IMR-90 (cell line): ENCODE data around the gene PTPRN2. TPM values are rescaled to one million over a fixed set of nuclear protein-coding genes. Genes with fewer than 3 reads are reported as not detected.

Experiments used
- ATAC-seq: fragments of 200-7000 bp; cut with Tn5 transposase; 2 replicates; pipeline ENCODE4 v1.9.1; 2020; ENCODE audit warnings: low read depth, mild to moderate bottlenecking, moderate library complexity
- BruUV-seq: library from RNA; stranded (reverse); fragments of 400-500 nt; replicated peaks from 2 replicates; lab custom pipeline; 2021; lab: Mats Ljungman, UMichigan
- CTCF ChIA-PET: fragments of 300-600 bp; formaldehyde crosslinking; extraction: SDS; loops from one replicate; lab custom pipeline; 2021; ENCODE audit warnings: antibody characterized with exemption; lab: Yijun Ruan, JAX
- POLR2A ChIA-PET: fragments of 300-600 bp; sonication (Branson Sonifier 250); formaldehyde crosslinking; loops from one replicate; lab custom pipeline; 2022; ENCODE audit warnings: antibody characterized with exemption; ENCODE audit not compliant: unreplicated experiment; lab: Charles Lee
- DNase-seq: peaks from one replicate; pipeline ENCODE4 v3.0.0; 2013
- H2AFZ ChIP-seq: replicated peaks from 2 replicates; pipeline ENCODE3; 2013; ENCODE audit warnings: low read length, mild to moderate bottlenecking; ENCODE audit not compliant: poor library complexity
- H2AK5ac ChIP-seq: 2 replicates; pipeline ENCODE4 v1.6.1; 2013; ENCODE audit warnings: low read depth, low read length, inconsistent platforms
- H2AK9ac ChIP-seq: replicated peaks from 2 replicates; pipeline ENCODE3; 2013; ENCODE audit warnings: mild to moderate bottlenecking, low read depth, low read length, moderate library complexity; ENCODE audit not compliant: poor library complexity
- H2BK120ac ChIP-seq: 2 replicates; pipeline ENCODE4 v1.6.1; 2013; ENCODE audit warnings: low read depth, low read length, inconsistent platforms
- H2BK15ac ChIP-seq: 3 replicates; pipeline ENCODE4 v1.6.1; 2013; ENCODE audit warnings: low read depth, low read length, inconsistent platforms
- H2BK20ac ChIP-seq: 2 replicates; pipeline ENCODE4 v1.6.1; 2013; ENCODE audit warnings: low read depth, mild to moderate bottlenecking, inconsistent platforms, low read length, moderate library complexity
- H2BK5ac ChIP-seq: 2 replicates; pipeline ENCODE4 v1.6.1; 2013; ENCODE audit warnings: mild to moderate bottlenecking, low read depth, low read length, inconsistent platforms; ENCODE audit not compliant: poor library complexity, severe bottlenecking
- H3K14ac ChIP-seq: replicated peaks from 2 replicates; pipeline ENCODE4 v1.6.1; 2013; ENCODE audit warnings: low read depth, low read length, inconsistent platforms
- H3K18ac ChIP-seq: 2 replicates; pipeline ENCODE4 v1.6.1; 2013; ENCODE audit warnings: low read depth, low read length, control low read depth
- H3K23ac ChIP-seq: 2 replicates; pipeline ENCODE4 v1.6.1; 2013; ENCODE audit warnings: low read depth, low read length, inconsistent platforms
- H3K27ac ChIP-seq: 2 replicates; pipeline ENCODE4 v1.5.1; 2013; ENCODE audit warnings: mild to moderate bottlenecking, control low read depth, low read length; ENCODE audit not compliant: insufficient read depth
- H3K27me3 ChIP-seq: 2 replicates; pipeline ENCODE4 v1.6.1; 2013; ENCODE audit warnings: low read length; ENCODE audit not compliant: control insufficient read depth, insufficient read depth
- H3K36me3 ChIP-seq: 2 replicates; pipeline ENCODE4 v1.6.1; 2013; ENCODE audit warnings: low read length, mixed read lengths; ENCODE audit not compliant: control insufficient read depth, insufficient read depth
- H3K4ac ChIP-seq: 2 replicates; pipeline ENCODE4 v1.6.1; 2013; ENCODE audit warnings: low read depth, low read length, inconsistent platforms
- H3K4me1 ChIP-seq: 2 replicates; pipeline ENCODE4 v1.6.1; 2013; ENCODE audit warnings: low read length, mixed read lengths; ENCODE audit not compliant: control insufficient read depth, insufficient read depth
- H3K4me2 ChIP-seq: 2 replicates; pipeline ENCODE4 v1.6.1; 2013; ENCODE audit warnings: low read depth, mild to moderate bottlenecking, control low read depth, low read length, moderate library complexity
- H3K4me3 ChIP-seq: 2 replicates; pipeline ENCODE4 v1.5.1; 2013; ENCODE audit warnings: low read depth, mild to moderate bottlenecking, control low read depth, low read length, moderate library complexity; ENCODE audit not compliant: insufficient read depth
- H3K56ac ChIP-seq: 2 replicates; pipeline ENCODE4 v1.6.1; 2013; ENCODE audit warnings: low read length, inconsistent platforms; ENCODE audit not compliant: insufficient read depth; ENCODE audit errors: extremely low read depth
- H3K79me1 ChIP-seq, 2 experiments: 2 replicates each; pipeline ENCODE4 v1.6.1; 2013; ENCODE audit warnings: low read length in 2 of 2, inconsistent platforms in 1 of 2, low read depth in 1 of 2
- H3K9ac ChIP-seq: 2 replicates; pipeline ENCODE4 v1.6.1; 2013; ENCODE audit warnings: low read depth, low read length, control low read depth
- H3K9me1 ChIP-seq: 2 replicates; pipeline ENCODE4 v1.6.1; 2013; ENCODE audit warnings: low read length, inconsistent platforms; ENCODE audit not compliant: insufficient read depth
- H3K9me3 ChIP-seq: 2 replicates; pipeline ENCODE4 v1.6.1; 2013; ENCODE audit warnings: low read length; ENCODE audit not compliant: control insufficient read depth, insufficient read depth
- H4K20me1 ChIP-seq: 2 replicates; pipeline ENCODE4 v1.6.1; 2013; ENCODE audit warnings: low read length, inconsistent platforms; ENCODE audit not compliant: insufficient read depth
- H4K5ac ChIP-seq: 2 replicates; pipeline ENCODE4 v1.6.1; 2013; ENCODE audit warnings: mild to moderate bottlenecking, low read depth, low read length, control low read depth
- H4K8ac ChIP-seq, 2 experiments: 2 replicates each; pipeline ENCODE4 v1.6.1; 2013; ENCODE audit warnings: low read depth in 2 of 2, low read length in 2 of 2, control low read depth in 1 of 2, inconsistent platforms in 1 of 2
- H4K91ac ChIP-seq: 2 replicates; pipeline ENCODE4 v1.6.1; 2013; ENCODE audit warnings: low read depth, low read length, inconsistent platforms; ENCODE audit not compliant: insufficient read depth
- BHLHE40 ChIP-seq: fragments of 150-350 bp; IDR thresholded peaks from 2 replicates; pipeline ENCODE4 v1.6.1; 2016; ENCODE audit warnings: mild to moderate bottlenecking, low read depth, low read length
- CHD1 ChIP-seq: IDR thresholded peaks from 2 replicates; pipeline ENCODE4 v1.6.1; 2012; ENCODE audit warnings: low read depth, low read length, improper control_type of control experiment
- CTCF ChIP-seq: conservative IDR thresholded peaks from 2 replicates; pipeline ENCODE4 v1.5.1; 2012; ENCODE audit warnings: mild to moderate bottlenecking, low read depth, low read length, improper control_type of control experiment
- ELK1 ChIP-seq: fragments of 150-350 bp; IDR thresholded peaks from 2 replicates; pipeline ENCODE4 v1.6.1; 2016; ENCODE audit warnings: low read depth, mild to moderate bottlenecking, low read length, moderate library complexity, borderline replicate concordance
- FOS ChIP-seq: fragments of 150-350 bp; IDR thresholded peaks from 2 replicates; pipeline ENCODE4 v1.6.1; 2016; ENCODE audit warnings: low read depth, low read length
- MAZ ChIP-seq: IDR thresholded peaks from 2 replicates; pipeline ENCODE4 v1.6.1; 2012; ENCODE audit warnings: low read depth, mild to moderate bottlenecking, low read length, improper control_type of control experiment, moderate library complexity, borderline replicate concordance
- POLR2A ChIP-seq: IDR thresholded peaks from 2 replicates; pipeline ENCODE4 v1.6.1; 2012; ENCODE audit warnings: mild to moderate bottlenecking, low read depth, low read length
- RAD21 ChIP-seq: IDR thresholded peaks from 2 replicates; pipeline ENCODE4 v1.6.1; 2012; ENCODE audit warnings: low read length, improper control_type of control experiment
- RFX5 ChIP-seq: IDR thresholded peaks from 2 replicates; pipeline ENCODE4 v1.8.0; 2012; ENCODE audit warnings: low read depth, mild to moderate bottlenecking, low read length, moderate library complexity
- USF2 ChIP-seq: fragments of 150-350 bp; IDR thresholded peaks from 2 replicates; pipeline ENCODE4 v1.6.1; 2017; ENCODE audit warnings: mild to moderate bottlenecking, antibody characterized with exemption, low read length, low read depth
- WGBS, 2 experiments: methylation state at CpG; one replicate each; pipeline versions ENCODE4 v1.1.5 to v1.1.7; 2013; ENCODE audit warnings: missing lambda C conversion rate in 2 of 2; ENCODE audit not compliant: insufficient read length in 1 of 2; ENCODE audit errors: extremely low coverage in 2 of 2; 5-methylcytosine and 5-hydroxymethylcytosine counted together
- dilution Hi-C: fragments of 300-500 bp; cut with HindIII; formaldehyde crosslinking; loops from one replicate; pipeline ENCODE4 v1.14.3; 2018; ENCODE audit warnings: low sequenced_read_pairs; ENCODE audit not compliant: unreplicated experiment
- in situ Hi-C: fragments of 300-500 bp; cut with MboI; formaldehyde crosslinking; loops from 3 replicates; pipeline ENCODE4 v1.14.3; 2019; ENCODE audit warnings: low sequenced_read_pairs, inconsistent platforms, mixed read lengths
- intact Hi-C: fragments of 100-400 bp; cut with micrococcal nuclease; formaldehyde crosslinking; loops from 2 replicates; pipeline ENCODE4 v1.10.0; 2022
- polyA plus RNA-seq, 3 experiments: library from polyadenylated mRNA; depleted of rRNA; stranded (reverse); fragments of >200 nt; gene quantifications; 2 replicates each; pipeline ENCODE4 v1.2.3, GENCODE V29; 2012; ENCODE audit warnings: low replicate concordance in 1 of 3
- total RNA-seq: library from RNA; depleted of rRNA; stranded (reverse); fragments of >200 nt; gene quantifications from 2 replicates; pipeline ENCODE4 v1.2.3, GENCODE V29; 2012

PTPRN2 gene
- total and polyA plus RNA-seq, 2 of the 4 experiments (the other 2 are of a cell fraction), result 0.03 TPM; not detected in 1

GRCh38 chr7:157989589-157989988 is 598.0 kb downstream of the PTPRN2 start:
- Histone ChIP-seq H3K4ac (no peak overlapping the region), H3K27me3 (no peaks in the 10 kb centered on the region), H3K9me3 (peaks cover 60% of the 10 kb centered on the region), H2BK15ac (no peak overlapping the region), H4K8ac (no peak overlapping the region), H4K5ac (no peak overlapping the region), H3K9ac (no peak overlapping the region), H3K36me3 (no peaks in the 10 kb centered on the region), H3K4me3 (no peak overlapping the region), H3K23ac (no peak overlapping the region), H2AK5ac (no peak overlapping the region), H4K91ac (no peak overlapping the region), H3K9me1 (no peaks in the 10 kb centered on the region), H2BK120ac (no peak overlapping the region), H3K4me2 (no peak overlapping the region), H2AK9ac (no peak overlapping the region), H2BK5ac (no peak overlapping the region), H3K79me1 (no peaks in the 10 kb centered on the region), H3K4me1 (no peaks in the 10 kb centered on the region), H3K56ac (no peak overlapping the region), H2AFZ (no peak overlapping the region), H3K27ac (no peak overlapping the region), H2BK20ac (no peak overlapping the region), H4K20me1 (no peaks in the 10 kb centered on the region), H3K14ac (no peak overlapping the region), H3K18ac (no peak overlapping the region)
- intact Hi-C loops, result no loop called here
- DNase-seq, result no peak
- ChIA-PET POLR2A (no interaction called here), CTCF (no interaction called here)
- no peak for TF ChIP-seq MAZ
- TF ChIP-seq FOS, result no peak
- TF ChIP-seq CTCF, result no peak
- no peak for TF ChIP-seq RFX5
- TF ChIP-seq ELK1, result no peak
- no peak for TF ChIP-seq BHLHE40
- TF ChIP-seq RAD21, result no peak
- TF ChIP-seq POLR2A, result no peak
- no peak for TF ChIP-seq CHD1
- TF ChIP-seq USF2, result no peak
- no peak for ATAC-seq
- 78% methylated on average over 4 of the region's 13 CpGs; no CpG with 5 or more reads in 1 of the 2 experiments for WGBS, 2 experiments
- BruUV-seq, result no TSS peak
- in situ Hi-C loops, result no loop called here
- dilution Hi-C loops, result no loop called here
